GM19452 (cell line): Measurements from ENCODE around the gene ATRAID.

Experiments used
- ATAC-seq: cut with Tn5 transposase; IDR thresholded peaks from one replicate; pipeline ENCODE4 v1.9.1; 2021; ENCODE audit not compliant: unreplicated experiment

Gene ATRAID

DNA sequence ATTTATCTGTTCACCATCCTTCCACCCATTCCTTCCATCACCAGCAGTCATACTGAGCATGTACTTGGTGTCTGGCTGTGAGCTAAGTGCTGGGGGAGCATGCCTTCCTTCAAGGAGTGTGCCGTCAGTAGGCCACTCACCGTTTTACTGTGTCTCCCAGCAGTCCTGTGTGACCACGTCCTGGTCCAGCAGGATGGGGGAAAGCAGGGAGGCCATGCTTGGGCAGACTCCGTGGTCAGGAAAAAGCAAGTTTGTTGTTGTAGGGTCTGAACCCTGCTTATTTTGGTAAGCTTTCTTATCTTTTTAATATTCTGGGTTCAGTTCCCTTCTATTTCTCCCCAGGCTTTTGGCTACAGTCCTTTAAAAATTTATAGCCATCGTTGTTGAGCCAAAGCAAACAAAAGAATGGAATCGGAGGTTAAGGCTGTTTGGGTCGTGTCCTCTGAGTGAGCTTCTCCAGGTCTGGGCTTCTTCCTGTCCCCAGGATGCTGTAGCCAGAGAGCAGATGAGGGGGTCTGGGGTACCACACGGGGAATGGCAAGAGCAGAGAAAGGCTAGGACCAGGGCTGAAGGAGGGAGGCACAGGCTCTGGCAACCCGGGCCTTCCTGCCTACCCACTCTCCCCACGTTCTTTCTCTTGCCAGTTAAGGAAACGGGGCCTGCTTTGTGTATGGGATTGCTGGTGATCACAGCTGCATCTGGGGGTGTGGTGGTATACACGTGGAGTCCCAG, 37.5 kb downstream of the ATRAID start:
- no peak for ATAC-seq

DNA sequence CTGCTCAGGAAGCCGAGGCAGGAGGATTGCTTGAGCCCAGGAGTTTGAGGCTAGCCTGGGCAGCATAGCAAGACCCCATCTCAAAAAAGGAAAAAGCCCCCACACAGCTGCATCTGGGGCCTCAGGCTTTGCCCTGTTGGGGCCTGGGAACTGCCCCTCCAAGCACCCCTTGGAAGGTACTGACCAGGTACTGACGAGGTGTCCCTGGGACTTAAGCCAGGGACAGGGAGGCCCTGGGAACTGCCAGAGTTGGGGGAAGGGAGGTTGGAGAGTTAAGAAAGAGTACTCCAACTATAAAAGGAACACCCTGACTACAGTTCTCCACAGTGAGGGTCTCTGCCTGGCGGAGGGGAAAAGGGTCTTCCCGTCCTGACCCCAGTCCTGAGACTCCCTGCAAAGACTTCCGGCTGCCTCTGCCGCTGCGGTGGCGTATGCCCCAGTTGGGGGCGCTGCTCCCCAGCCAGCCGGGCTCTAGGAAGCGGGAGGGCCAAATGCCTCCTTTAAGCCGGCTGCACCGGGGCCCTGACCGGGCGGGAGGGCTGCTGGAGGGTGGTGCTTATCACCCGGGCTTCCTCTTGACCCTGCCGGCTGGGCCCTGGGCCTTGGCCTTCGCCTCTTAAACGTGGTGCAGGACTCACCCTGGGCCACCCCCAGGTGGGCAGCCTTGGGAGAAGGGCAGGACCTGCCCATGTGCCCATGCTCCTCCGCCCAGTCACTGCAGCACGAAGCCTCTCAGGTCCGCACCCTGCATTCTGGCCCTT, 38.2 kb downstream of the ATRAID start:
- no peak for ATAC-seq

DNA sequence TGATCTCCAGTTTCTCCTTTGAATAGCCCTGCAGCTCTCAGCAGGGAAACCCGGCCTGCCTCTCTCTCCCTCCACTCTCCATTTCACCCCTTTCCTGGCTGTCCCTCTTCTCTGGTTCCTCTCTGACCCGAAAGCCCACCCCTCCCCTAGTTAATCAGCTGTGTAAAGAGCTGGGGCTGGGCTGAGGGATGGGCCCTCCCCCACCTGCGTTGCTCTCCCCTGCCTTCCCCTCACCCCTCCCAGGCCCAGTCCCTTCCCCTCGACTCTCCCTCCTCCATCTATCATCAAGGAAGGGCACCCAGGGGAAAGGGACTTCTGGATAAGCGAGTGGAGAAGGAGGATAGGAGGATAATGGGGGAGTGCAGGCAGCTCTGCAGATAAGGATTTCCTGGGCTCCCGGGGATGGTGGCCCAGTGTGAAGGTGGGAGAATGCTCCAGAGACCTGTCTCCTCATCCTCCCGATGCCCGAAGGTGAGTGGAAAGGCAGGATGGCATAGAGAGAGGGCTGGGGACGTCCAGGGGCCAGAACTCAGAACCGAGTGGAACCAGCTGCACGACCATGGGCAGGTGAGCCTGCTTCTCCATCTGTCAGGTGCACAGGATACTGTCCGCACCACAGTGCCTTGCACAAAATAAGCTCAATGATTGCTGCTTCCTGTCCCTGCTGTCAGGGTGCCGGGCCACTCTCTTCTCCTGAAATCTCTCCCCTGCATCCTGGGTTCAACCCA, 39.0 kb downstream of the ATRAID start:
- no peak for ATAC-seq

DNA sequence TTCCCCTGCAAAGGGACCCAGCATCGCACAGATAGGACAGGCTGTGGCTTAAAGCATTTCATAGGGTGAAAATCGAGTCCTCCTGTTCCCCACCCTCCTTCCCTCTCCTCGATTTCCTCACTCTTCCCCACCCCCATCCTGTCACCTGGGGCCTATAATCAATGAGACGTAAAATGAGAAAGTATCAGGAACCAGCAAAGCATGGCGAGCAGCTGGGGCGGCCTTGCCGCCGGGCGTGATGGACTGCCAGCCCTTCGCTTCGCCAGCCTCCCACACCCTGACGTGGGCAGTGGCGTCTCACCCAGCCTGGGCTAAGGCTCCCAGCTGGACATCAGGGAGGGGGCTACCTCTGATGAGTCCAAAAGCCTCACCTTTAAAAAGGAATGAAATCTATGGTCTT, 39.9 kb downstream of the ATRAID start:
- ATAC-seq, result no peak

DNA sequence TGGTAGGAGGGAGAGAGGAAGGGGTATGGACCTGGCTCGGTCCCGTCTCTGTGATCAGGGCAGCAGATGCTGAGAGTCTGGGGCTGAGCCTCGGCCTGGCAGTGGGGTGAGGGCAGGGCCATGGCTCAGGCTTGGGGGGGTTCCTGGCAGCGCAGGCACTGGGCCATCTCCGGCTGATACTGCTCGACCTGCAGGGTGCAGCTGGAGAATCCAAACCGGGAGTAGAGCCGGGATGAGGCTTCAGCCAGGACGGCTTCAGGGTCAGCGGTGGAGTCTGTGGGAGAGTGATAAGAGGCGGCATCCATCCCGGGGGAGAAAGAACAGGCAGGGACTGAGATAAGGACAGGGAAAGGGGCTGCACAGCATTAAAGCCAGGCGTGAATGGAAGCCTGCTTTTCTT, 43.3 kb downstream of the ATRAID start:
- ATAC-seq, result no peak

DNA sequence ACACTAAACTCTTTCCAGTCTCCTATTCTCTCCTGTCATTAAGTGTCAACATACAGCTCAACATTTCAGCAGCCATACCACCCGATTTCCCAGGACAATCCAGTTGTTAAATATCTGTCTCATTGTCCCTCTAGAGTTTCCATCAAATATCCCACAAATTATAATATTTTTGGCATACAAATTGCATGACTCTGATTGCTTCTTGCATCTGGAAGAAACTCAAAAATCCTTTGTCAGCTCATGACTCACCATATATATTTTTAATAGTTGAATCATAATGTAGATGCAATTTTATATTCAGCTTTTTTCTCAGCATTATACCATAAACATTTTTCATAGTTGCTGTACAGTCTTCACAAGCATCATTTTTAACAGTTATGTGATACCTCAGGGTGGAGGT, 43.8 kb downstream of the ATRAID start:
- ATAC-seq, result no peak

DNA sequence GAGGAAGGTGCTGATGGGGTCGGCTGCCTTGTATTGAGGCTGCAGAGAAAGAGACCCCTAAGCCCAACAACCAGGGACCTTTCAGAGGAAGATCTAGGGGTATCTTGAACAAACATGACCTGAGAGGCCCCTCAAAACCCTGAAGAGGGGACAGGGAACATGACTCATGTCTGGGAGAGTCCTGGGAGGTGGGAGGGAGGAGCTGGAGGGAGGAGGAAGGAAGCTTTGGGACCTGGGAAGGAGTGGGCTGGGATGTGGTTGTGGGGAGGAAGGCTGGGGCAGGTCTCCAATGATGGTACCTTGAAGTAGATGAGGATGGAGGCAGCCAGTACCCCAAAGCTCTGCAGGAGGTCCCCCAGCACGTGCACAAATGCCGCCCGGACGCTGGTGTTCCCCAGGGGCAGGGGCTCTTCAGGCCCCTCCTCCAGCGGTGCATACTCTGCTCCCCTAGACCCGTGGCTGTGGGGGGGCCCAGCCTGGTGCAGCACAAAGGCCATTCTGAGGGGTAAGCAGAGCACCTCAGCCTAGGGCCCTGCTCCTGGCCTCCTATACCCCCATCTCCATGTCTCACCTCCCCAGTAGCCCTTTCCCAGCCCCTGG, 45.1 kb downstream of the ATRAID start:
- ATAC-seq, result no peak

DNA sequence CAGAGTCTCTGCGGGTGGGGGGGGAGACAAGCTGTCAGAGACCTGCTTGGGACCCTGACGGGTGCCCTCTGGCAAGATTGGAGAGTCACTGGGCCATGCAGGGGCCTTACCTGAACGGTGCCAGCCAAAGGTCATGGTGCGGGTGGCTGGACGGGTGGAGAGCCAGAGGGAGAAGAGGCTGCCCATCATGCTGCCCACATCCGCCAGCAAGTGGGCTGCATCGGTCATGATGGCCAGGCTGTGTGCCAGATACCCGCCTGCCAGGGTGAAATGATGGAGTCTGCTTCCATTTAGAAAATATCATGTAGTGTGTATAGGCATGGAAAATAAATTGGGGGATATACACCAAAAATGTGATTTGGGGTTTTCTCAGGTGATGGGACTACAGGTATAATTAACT, 46.2 kb downstream of the ATRAID start:
- ATAC-seq, result no peak

DNA sequence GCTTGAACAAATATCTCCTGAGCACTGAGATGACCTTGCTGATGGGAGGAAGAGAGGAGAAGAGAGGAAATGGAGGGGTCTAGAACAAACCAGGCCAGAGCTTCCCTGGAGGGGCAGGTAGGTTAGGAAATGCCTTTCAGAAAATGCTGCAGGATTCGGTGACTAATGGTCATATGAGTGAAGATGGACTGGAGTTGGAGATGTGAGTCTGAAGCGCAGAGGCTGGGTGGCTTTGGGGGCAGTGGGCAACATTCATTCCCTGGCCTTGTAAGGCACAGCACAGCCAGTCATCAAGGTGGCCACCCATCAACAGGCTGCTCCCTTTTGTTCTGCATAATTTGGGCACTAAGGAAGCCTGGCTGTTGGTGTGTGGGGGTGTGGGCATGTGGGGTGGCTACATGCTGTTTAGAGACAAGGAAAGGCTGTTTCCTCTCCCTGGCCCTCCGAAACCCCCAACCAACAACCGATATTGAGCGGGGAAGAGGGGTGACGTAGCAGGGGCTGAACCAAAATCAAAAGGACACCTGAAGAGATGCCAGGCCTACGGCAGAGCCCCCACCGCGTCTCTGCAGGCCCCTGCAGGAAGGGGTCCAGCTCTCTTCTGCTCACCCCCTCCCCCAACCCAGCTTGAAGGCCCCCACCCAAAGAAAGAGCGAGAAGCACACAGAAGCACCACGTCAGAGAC, 49.5 kb downstream of the ATRAID start:
- no peak for ATAC-seq

DNA sequence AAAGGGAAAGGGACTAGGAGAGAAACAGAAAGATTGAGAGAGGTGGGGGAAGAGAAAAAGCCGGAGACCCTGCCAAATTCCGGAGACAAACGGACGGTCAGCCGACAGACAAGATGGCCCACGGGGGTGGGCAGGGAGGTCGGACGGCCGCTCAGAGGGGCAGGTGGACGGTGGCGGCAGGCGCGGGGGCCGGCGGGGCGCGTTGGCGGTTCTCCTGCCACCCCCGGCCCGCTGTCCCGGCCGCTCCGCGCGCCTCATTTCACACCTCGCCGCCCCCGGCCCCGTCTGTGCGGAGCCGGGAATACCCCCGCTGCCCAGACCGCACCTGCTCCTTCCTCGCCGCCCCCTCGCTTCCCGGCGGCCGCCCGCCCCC, 50.1 kb downstream of the ATRAID start:
- ATAC-seq, result no peak

DNA sequence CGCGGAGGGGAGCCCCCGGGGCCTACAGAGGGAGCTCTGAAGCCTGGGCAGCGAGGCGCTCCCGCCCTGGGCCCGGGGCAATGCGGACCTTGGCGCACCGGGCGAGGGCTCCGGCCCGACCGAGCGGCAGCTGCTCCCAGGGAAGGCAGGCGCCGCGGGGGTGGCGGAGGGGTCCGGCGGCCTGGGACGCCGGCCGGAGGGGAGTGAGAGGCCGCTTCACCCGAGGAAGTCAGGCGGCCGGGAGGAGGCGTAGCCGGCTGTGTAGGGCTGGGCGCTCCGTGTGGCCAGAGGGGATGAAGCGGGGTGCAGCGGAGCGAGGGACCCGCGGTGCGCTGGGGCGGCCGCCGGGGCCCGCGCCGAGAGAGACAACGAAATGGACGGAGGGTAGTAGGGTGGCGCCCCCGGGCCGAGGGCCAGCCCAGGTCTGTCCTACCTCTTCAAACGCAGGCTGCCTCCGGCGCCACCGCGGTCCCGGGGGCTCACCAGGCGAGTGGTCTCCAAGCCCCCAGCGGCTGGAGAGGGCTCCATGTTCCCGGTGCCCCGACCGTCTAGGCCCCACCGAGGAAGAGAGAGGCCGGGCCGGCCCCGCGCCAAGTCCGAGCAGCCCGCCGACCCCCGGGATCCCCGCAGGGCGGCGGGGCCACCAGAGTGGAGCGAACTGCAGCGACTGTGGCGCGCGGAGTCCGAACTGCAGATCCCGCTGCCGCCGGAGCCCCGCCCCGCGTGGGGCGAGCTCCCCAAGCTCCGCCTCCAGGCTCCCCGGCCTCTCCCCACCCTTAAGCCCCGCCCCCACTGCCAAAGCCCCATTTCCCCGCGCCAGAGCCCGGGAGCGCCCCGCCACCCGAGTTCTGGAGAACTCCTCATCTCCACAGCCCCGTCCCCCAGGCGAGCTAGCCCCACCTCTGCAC, 50.8 kb downstream of the ATRAID start, which contains the start of gene SLC30A3:
SLC30A3 (minus strand) TSS at position 669 of the 908 bp plus-strand sequence; CDS start at position 528, 141 bp downstream.
- no peak for ATAC-seq

DNA sequence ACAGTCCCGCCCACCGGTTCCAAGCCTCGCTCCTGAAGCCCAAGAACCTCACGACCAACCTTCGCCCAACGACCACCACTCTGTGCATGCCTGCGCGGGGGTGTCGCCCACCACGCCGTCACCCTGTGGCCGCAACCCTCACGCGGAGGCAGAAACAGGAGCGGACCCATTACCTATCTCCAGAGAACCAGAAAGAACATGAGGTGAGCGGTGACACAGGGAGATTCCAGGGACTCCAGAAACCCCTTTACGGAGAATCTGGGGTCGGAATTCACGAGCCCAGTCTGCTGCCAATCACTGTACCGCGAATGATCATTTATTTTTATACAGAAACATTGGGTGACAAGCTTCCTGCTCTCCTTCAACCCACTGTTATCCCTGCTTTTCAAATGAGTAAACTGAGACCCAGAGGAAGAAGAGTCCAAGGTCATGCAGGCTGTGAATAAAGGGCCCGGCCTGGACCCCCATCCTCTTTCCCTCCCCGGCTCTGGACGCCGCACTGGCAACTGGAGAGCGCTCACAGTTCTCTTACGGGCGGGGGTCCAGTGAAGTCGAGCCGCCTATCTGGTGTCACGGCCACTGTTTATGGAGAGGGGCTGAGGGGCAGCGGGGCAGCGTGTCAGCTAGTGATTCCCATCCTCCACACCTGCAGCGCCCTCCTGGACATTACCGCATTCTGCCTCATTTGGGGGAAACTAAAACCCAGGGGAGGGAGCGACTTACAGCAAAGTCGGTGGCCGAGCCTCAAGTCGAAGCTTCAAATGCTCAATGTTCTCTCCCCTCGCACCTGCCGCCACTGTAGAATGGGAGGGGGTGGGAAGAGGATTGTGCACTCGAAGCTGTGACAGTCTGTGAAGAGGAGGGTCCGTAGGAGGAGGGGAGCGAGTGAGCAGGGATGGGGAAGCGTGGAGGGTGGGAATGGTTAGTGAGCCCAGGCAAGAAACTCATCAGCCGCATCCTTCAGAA, 51.7 kb downstream of the ATRAID start:
- no peak for ATAC-seq

DNA sequence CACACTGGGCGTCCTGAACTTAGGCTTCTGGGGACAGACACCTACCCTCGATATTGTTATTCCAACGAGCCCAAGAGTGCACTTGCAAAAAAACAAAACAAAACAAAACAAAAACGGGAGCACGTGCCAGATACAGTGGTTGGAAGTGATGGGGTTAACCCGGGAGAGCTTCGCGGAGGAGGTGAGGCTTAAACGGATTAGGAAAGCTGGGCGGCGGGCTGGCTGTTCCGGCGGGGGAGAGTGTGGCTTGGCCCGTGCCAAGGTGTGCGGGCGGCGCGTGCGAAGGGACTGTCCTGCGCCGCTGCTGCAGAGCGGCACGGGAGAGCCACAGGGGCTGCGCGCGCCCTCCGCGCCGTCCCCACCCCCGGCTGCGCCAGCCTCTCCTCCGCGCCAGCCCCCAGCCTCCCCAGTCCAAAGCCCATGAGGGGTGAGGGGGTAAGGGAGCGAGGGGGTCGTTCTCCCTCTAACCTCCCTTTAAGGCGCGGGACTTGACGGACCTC, 52.5 kb downstream of the ATRAID start:
- ATAC-seq, result no peak

DNA sequence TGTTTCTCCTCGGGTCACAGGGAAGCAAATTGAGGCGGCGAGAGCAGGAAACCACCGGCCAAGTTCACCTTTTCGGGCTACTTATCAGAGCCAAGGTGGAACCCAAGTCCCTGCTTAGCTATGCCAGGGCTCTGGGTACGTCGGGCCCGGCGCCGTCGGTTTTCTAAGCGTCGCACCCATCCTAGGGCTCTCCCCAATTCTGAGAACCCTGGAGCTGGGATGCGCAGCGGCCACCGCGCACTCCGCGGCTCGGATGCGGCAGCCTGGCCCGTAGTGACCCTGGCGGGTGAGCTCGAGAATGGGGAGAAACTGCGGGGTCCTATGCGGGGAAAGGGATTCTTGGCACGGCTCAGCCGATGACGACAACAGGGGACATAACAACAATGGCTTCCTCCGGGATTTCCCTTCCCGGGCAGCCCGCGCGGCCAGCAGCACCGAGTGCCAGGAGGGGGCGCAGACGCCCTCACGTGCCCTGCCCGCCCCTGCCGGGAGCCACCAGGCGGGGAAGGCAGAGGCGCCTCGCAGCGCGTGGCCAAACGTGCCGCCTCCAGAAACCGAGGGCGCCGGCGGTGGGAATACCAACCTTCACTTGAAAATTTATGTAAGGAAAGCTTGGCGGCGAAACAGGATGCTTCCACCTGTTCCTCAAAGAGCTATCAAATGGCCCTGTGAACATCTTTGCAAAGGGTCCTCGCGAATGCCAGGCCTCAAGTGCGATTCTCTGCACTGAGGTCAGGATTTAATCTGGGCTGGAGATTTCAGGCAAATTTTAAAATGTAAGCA, 53.1 kb downstream of the ATRAID start:
- ATAC-seq, result no peak

DNA sequence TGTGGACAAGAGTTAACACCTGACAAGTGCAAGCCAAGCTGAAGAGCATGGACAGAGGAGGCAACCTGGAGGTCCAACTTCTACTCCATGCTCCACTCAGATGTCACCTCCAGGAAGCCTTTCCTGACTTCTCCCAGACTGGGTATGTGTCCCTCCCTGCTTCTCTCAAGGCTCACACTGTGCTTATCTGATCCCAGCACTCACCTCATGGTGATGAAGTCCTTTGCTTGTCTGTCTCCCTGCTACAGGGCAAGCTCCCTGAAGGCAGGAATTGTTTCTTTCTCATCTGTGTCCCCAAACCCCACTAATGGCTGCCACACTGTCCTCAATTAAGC, 53.7 kb downstream of the ATRAID start:
- ATAC-seq, result no peak
